GM18499 (cell line): ENCODE measurements around the gene LCE3B.

Experiments used
- ATAC-seq: cut with Tn5 transposase; IDR thresholded peaks from one replicate; pipeline ENCODE4 v1.9.1; 2021; ENCODE audit warnings: moderate number of reproducible peaks; ENCODE audit not compliant: insufficient read depth, unreplicated experiment

Gene LCE3B

DNA sequence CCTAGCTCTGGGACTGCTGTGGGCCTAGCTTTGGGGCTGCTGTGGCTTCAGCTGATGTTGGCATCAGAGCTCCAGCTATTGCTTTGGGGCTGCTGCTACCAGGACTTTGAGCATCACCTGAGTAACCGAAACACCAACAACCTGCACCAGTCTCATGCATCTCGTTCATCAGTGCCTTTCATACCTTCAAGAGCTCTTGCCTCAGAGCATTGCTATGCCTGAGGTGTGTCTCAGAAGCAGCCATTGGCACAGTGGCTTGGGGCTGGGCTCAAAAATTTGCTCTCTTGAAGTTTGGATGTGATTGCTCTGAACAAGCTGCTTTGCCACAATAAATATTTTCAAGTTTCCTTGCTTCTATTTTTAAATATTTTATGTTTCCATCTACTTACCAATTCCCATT, 42.8 kb downstream of the LCE3B start:
- no peak for ATAC-seq

DNA sequence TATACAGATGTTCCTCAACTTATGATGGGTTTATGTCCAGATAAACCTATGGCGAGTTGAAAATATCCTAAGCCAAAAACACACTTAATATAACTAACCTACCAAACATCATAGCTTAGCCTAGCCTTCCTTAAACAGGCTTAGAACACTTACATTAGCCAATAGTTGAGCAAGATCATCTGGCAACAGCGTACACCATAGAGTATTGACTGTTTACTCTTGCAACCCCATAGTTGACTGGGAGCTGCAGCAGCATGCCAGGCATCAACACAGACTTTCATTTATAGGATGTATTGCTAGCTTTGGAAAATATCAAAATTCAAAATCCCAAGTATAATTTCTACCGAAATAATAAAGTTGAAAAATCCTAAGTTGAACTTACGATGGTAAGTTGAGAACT, 44.1 kb downstream of the LCE3B start:
- no peak for ATAC-seq

DNA sequence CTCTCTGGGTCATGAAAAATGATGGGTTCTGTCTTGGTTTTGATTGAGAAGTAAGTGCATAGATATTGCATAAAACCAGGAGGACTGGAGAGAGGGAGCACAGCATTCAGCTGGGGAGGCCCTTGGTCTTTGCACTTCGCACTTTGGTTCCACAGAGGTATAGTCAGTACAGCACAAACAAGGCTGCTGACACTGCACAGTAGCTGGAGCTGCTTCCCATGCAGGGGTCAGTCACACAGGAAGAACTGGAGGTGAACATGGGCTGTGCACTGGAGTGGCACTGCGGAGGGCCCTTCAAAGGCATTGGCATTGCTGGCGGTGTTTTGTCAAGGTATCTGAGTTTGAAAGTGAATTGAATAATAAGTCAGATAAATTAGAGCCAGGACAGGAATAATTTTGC, 45.0 kb downstream of the LCE3B start:
- ATAC-seq = no peak

DNA sequence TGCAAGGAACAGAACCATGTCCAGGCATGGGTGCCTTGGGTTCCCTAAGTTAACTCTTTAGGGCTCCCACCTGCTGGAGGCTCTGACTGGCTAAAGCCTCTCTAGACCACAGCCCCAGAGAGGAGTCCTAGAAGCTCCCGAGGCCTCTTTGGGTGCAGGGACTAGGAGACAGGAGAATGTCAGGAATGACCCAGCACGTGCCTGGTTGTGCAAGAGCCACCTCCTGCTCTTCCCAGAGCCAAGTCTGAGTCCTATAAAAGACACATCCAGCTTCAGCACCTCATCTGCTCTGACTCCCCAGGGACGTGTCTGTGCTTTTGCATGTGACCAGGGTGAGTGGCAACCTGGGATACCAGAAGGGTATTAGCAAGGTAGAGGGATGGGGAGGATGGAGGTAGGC, 49.5 kb downstream of the LCE3B start, which contains the start of gene LCE2D:
TSS of gene LCE2D (plus strand) at position 283 of the 400 bp plus-strand sequence. CDS start 726 bp downstream, outside the sequence.
- ATAC-seq = no peak
